SK-N-SH (cell line): ENCODE measurements around the gene KCNN3. TPM values are rescaled to one million over a fixed set of nuclear protein-coding genes. Genes with fewer than 3 reads are reported as not detected.

Source experiments
- CTCF ChIA-PET: fragments of 300-600, 350-600 bp; formaldehyde crosslinking; extraction: SDS; loops from one replicate; lab custom pipeline; 2021; lab: Yijun Ruan, JAX
- POLR2A ChIA-PET: fragments of 350-600 bp; sonication (Branson Sonifier 250); formaldehyde crosslinking; extraction: SDS; loops from one replicate; lab custom pipeline; 2020; ENCODE audit warnings: antibody characterized with exemption, inconsistent platforms; lab: Yijun Ruan, JAX
- DNase-seq: peaks from one replicate; pipeline ENCODE4 v3.0.0; 2012
- H2AFZ ChIP-seq: fragments of 200-600 bp; sonication (generic); 2 replicates; pipeline ENCODE4 v1.8.1; 2016; ENCODE audit warnings: antibody characterized with exemption, mild to moderate bottlenecking, low read depth
- H3F3A ChIP-seq: fragments of 200-600 bp; sonication (generic); replicated peaks from 2 replicates; pipeline ENCODE3; 2016; ENCODE audit warnings: antibody characterized with exemption, mild to moderate bottlenecking; ENCODE audit not compliant: insufficient read depth
- H3K27ac ChIP-seq, 2 experiments: fragments of 200-500 bp in 1 of 2; fragments of 200-600 bp in 1 of 2; sonication (Bioruptor generic) in 1 of 2; sonication (generic), shearing (Covaris generic) in 1 of 2; 2 replicates each; pipeline versions ENCODE4 v1.5.1 to v1.6.1; 2014 to 2016; ENCODE audit warnings: low read depth in 2 of 2, inconsistent platforms in 1 of 2, low read length in 1 of 2, mild to moderate bottlenecking in 1 of 2, mixed read lengths in 1 of 2
- H3K27me3 ChIP-seq: fragments of 200-600 bp; sonication (generic), shearing (Covaris generic); 2 replicates; pipeline ENCODE4 v1.6.1; 2016; ENCODE audit warnings: mixed run types; ENCODE audit not compliant: insufficient read depth
- H3K36me3 ChIP-seq, 2 experiments: fragments of 200-500 bp in 1 of 2; fragments of 200-600 bp in 1 of 2; sonication (Bioruptor generic) in 1 of 2; sonication (generic) in 1 of 2; replicated peaks in 1 of 2; 2 replicates each; pipeline versions ENCODE3 to v1.5.1; 2014 to 2016; ENCODE audit warnings: low read length in 1 of 2, mild to moderate bottlenecking in 1 of 2; ENCODE audit not compliant: insufficient read depth in 2 of 2, control insufficient read depth in 1 of 2
- H3K4me1 ChIP-seq, 2 experiments: fragments of 200-500 bp in 1 of 2; fragments of 200-600 bp in 1 of 2; sonication (Bioruptor generic) in 1 of 2; sonication (generic), shearing (Covaris generic) in 1 of 2; 2 replicates each; pipeline versions ENCODE4 v1.5.1 to v1.6.1; 2014 to 2016; ENCODE audit warnings: low read depth in 1 of 2, low read length in 1 of 2, mixed run types in 1 of 2; ENCODE audit not compliant: insufficient read depth in 2 of 2, control insufficient read depth in 1 of 2
- H3K4me2 ChIP-seq: fragments of 200-600 bp; sonication (generic), shearing (Covaris generic); 2 replicates; pipeline ENCODE4 v1.6.1; 2017; ENCODE audit warnings: mixed run types
- H3K4me3 ChIP-seq, 2 experiments: fragments of 200-500 bp in 1 of 2; fragments of 200-600 bp in 1 of 2; sonication (Bioruptor generic) in 1 of 2; sonication (generic), shearing (Covaris generic) in 1 of 2; 2 replicates each; pipeline versions ENCODE4 v1.5.1 to v1.8.1; 2014 to 2016; ENCODE audit warnings: low read depth in 2 of 2, inconsistent platforms in 1 of 2, low read length in 1 of 2, mild to moderate bottlenecking in 1 of 2, mixed read lengths in 1 of 2, moderate library complexity in 1 of 2
- H3K79me2 ChIP-seq: fragments of 200-600 bp; sonication (generic); 2 replicates; pipeline ENCODE4 v1.8.1; 2017; ENCODE audit warnings: mild to moderate bottlenecking; ENCODE audit not compliant: insufficient read depth
- H3K9ac ChIP-seq: fragments of 200-600 bp; sonication (generic); 2 replicates; pipeline ENCODE4 v1.6.1; 2017; ENCODE audit warnings: mixed run types
- H3K9me2 ChIP-seq: fragments of 200-600 bp; sonication (generic); 2 replicates; pipeline ENCODE4 v1.6.1; 2017; ENCODE audit warnings: mixed run types
- H3K9me3 ChIP-seq: fragments of 200-600 bp; sonication (generic); 2 replicates; pipeline ENCODE4 v1.6.1; 2017; ENCODE audit warnings: mixed run types, mild to moderate bottlenecking, moderate library complexity
- H4K20me1 ChIP-seq: fragments of 200-600 bp; sonication (generic); 2 replicates; pipeline ENCODE4 v1.6.1; 2017; ENCODE audit warnings: mild to moderate bottlenecking, mixed run types; ENCODE audit not compliant: insufficient read depth
- FOSL2 ChIP-seq: IDR thresholded peaks from 2 replicates; pipeline ENCODE4 v1.4.0; 2012; ENCODE audit warnings: low read depth, mild to moderate bottlenecking, moderate library complexity, borderline replicate concordance
- FOXJ3 ChIP-seq: sonication (generic); formaldehyde crosslinking; IDR thresholded peaks from 2 replicates; pipeline ENCODE4 v1.5.1; 2020; ENCODE audit warnings: mild to moderate bottlenecking, missing genetic modification reagents
- JUND ChIP-seq: IDR thresholded peaks from 2 replicates; pipeline ENCODE4 v1.4.0; 2012
- NFIC ChIP-seq: IDR thresholded peaks from 2 replicates; pipeline ENCODE4 v1.4.0; 2012; ENCODE audit warnings: borderline replicate concordance
- NRF1 ChIP-seq: IDR thresholded peaks from 2 replicates; pipeline ENCODE4 v1.6.1; 2012; ENCODE audit warnings: low read depth, mild to moderate bottlenecking, low read length
- PBX3 ChIP-seq: IDR thresholded peaks from 2 replicates; pipeline ENCODE4; 2012
- POLR2AphosphoS5 ChIP-seq: IDR thresholded peaks from 2 replicates; pipeline ENCODE4 v1.6.1; 2012; ENCODE audit warnings: low read depth, low read length
- RAD21 ChIP-seq: IDR thresholded peaks from 2 replicates; pipeline ENCODE4 v1.6.1; 2012; ENCODE audit warnings: mild to moderate bottlenecking, low read length
- RCOR1 ChIP-seq: fragments of 150-350 bp; IDR thresholded peaks from 2 replicates; pipeline ENCODE4 v1.6.1; 2017; ENCODE audit warnings: antibody characterized with exemption, low read length
- REST ChIP-seq: IDR thresholded peaks from 2 replicates; pipeline ENCODE4 v1.6.1; 2012; ENCODE audit warnings: mild to moderate bottlenecking, low read depth, low read length, moderate library complexity
- RFX5 ChIP-seq: IDR thresholded peaks from 2 replicates; pipeline ENCODE4 v1.6.1; 2012; ENCODE audit warnings: mild to moderate bottlenecking, improper control_type of control experiment, low read length
- RXRA ChIP-seq: IDR thresholded peaks from 2 replicates; pipeline ENCODE4 v1.4.0; 2012; ENCODE audit warnings: low read depth, mild to moderate bottlenecking, borderline replicate concordance
- SIN3A ChIP-seq: IDR thresholded peaks from 2 replicates; pipeline ENCODE4 v1.6.1; 2012; ENCODE audit warnings: low read depth, mild to moderate bottlenecking, low read length, moderate library complexity, borderline replicate concordance
- SMC3 ChIP-seq: IDR thresholded peaks from 2 replicates; pipeline ENCODE4 v1.6.1; 2012; ENCODE audit warnings: low read depth, low read length, improper control_type of control experiment
- TCF12 ChIP-seq: IDR thresholded peaks from 2 replicates; pipeline ENCODE4 v1.4.0; 2012
- YY1 ChIP-seq: IDR thresholded peaks from 2 replicates; pipeline ENCODE4 v1.4.0; 2012; ENCODE audit warnings: low read depth, mild to moderate bottlenecking
- WGBS: methylation state at CpG from one replicate; pipeline ENCODE4 v1.1.6; 2017; ENCODE audit warnings: low lambda C conversion rate; 5-methylcytosine and 5-hydroxymethylcytosine counted together
- polyA plus RNA-seq, 3 experiments: library from polyadenylated mRNA; depleted of rRNA; stranded (reverse); fragments of >200 nt; gene quantifications; 2 replicates each; pipeline ENCODE4 v1.2.3, GENCODE V29; 2012

The KCNN3 gene
- polyA plus RNA-seq, 1 of the 3 experiments (the other 2 are of a cell fraction) = 0.16 TPM

- no peaks in the 10 kb centered on the region for H3K9me3 ChIP-seq
- H3K27me3 ChIP-seq = peaks cover 26% of the 10 kb centered on the region
- 66% methylated on average over 3 of the region's 3 CpGs for WGBS
These were observed 105.3 kb downstream of the KCNN3 start for GRCh38 chr1:154764773-154765172.

More at GRCh38 chr1:154764773-154765172, 105.3 kb downstream of the KCNN3 start:
- no peak for DNase-seq
- no peak overlapping the region for H3K9ac ChIP-seq
- no peaks in the 10 kb centered on the region for H3F3A ChIP-seq
- CTCF ChIA-PET = interaction anchor here (0.7 to 3.1 kb wide), 2 partner anchors 15 to 114 kb away, joined by 3 to 9 read pairs; no protein-coding TSS in a partner anchor
- H2AFZ ChIP-seq = no peak overlapping the region
- no peaks in the 10 kb centered on the region for H3K79me2 ChIP-seq
- H3K36me3 ChIP-seq = no peaks in the 10 kb centered on the region
- TF ChIP-seq REST (no peak), POLR2AphosphoS5 (no peak), NFIC (no peak), SMC3 (no peak), RCOR1 (no peak), RFX5 (no peak), PBX3 (no peak), RXRA (no peak), SIN3A (no peak), TCF12 (no peak), JUND (no peak), YY1 (no peak), RAD21 (no peak), NRF1 (no peak), FOXJ3 (no peak), FOSL2 (no peak)
- no peaks in the 10 kb centered on the region for H3K9me2 ChIP-seq
- H3K4me3 ChIP-seq = no peak overlapping the region
- H3K4me1 ChIP-seq = peaks cover 0 to 7% of the 10 kb centered on the region in 2 experiments; a peak in 2 of 4 replicates
- POLR2A ChIA-PET = no interaction called here
- H3K4me2 ChIP-seq = no peak overlapping the region
- no peaks in the 10 kb centered on the region for H4K20me1 ChIP-seq
- H3K27ac ChIP-seq = no peak overlapping the region
